ENCODE measurements around the gene MRPS35. TPM values are rescaled to one million over a fixed set of nuclear protein-coding genes. Genes with fewer than 3 reads are reported as not detected.

The MRPS35 gene
- total RNA-seq, 4 donors from 2014 or later: 76.3 to 153 (median 98.2) TPM

- TF ChIP-seq CTCF (IDR thresholded peaks at IDR 0.05 in 4 of 5, conservative IDR thresholded peaks at IDR 0.05 in 1 of 5) (no peak), POLR2A (IDR thresholded peaks at IDR 0.05) (no peak)
- intact Hi-C loops (cut with DNase I; ENCODE audit: low total_unique reads) (loop anchor here (5.0 to 10.0 kb wide), 3 partner anchors 72 to 685 kb away; partner anchors contain the start of genes CCDC91, KLHL42, MANSC4 and MED21), in situ Hi-C loops (cut with MboI; ENCODE audit: low sequenced_read_pairs in 4 of 4) (no loop called here)
These were observed 570 bp upstream of the MRPS35 start for GRCh38 chr12:27709932-27710591.

GRCh38 chr12:27711317-27711682 is 668 bp downstream of the MRPS35 start:
- no peaks in the 10 kb centered on the region for H3K9me3 ChIP-seq
- DNase-seq: no peak
- intact Hi-C loops (cut with DNase I; ENCODE audit: low total_unique reads) (loop anchor here (5.0 to 10.0 kb wide), 3 partner anchors 71 to 686 kb away; partner anchors contain the start of genes CCDC91, KLHL42, MANSC4 and MED21), in situ Hi-C loops (cut with MboI; ENCODE audit: low sequenced_read_pairs in 4 of 4) (no loop called here)
- H3K4me1 ChIP-seq: peaks cover 19 to 23% of the 10 kb centered on the region in 2 donors
- ATAC-seq: no peak
- peak overlapping the region; percentile 78 to 87 (median 85) for H3K27ac ChIP-seq
- H3K36me3 ChIP-seq: peaks cover 0 to 11% of the 10 kb centered on the region in 2 donors
- no peaks in the 10 kb centered on the region for H3K27me3 ChIP-seq
- TF ChIP-seq POLR2A (IDR thresholded peaks at IDR 0.05) (no peak), CTCF (IDR thresholded peaks at IDR 0.05 in 4 of 5, conservative IDR thresholded peaks at IDR 0.05 in 1 of 5) (no peak)
- H3K4me3 ChIP-seq: peak overlapping the region; percentile 82 to 98 (median 86)

More at GRCh38 chr12:27709932-27710591, 570 bp upstream of the MRPS35 start:
- Histone ChIP-seq H3K27ac (peak overlapping the region; percentile 78 to 87 (median 85)), H3K4me1 (peaks cover 19 to 23% of the 10 kb centered on the region in 2 donors), H3K36me3 (peaks cover 0 to under 1% of the 10 kb centered on the region in 2 donors), H3K9me3 (no peaks in the 10 kb centered on the region), H3K27me3 (no peaks in the 10 kb centered on the region), H3K4me3 (peak overlapping the region; percentile 82 to 98 (median 86))
- ATAC-seq: peak; percentile 70 to 74
- peak in 1 of 2 donors; percentile 20 for DNase-seq

GRCh38 chr12:27711967-27712366 is 1.3 kb downstream of the MRPS35 start:
- ATAC-seq: no peak
- no peaks in the 10 kb centered on the region for H3K9me3 ChIP-seq
- no peak overlapping the region for H3K27ac ChIP-seq
- peaks cover 0 to 17% of the 10 kb centered on the region in 2 donors for H3K36me3 ChIP-seq
- H3K4me3 ChIP-seq: peak overlapping the region in 3 of 4 donors; percentile 84 to 98 (median 89)
- in situ Hi-C loops (cut with MboI; ENCODE audit: low sequenced_read_pairs in 4 of 4): no loop called here
- intact Hi-C loops (cut with DNase I; ENCODE audit: low total_unique reads): loop anchor here (5.0 to 10.0 kb wide), 3 partner anchors 70 to 687 kb away; partner anchors contain the start of genes CCDC91, KLHL42, MANSC4 and MED21
- DNase-seq: no peak
- TF ChIP-seq CTCF (IDR thresholded peaks at IDR 0.05 in 4 of 5, conservative IDR thresholded peaks at IDR 0.05 in 1 of 5) (no peak), POLR2A (IDR thresholded peaks at IDR 0.05) (no peak)
- H3K27me3 ChIP-seq: no peaks in the 10 kb centered on the region
- H3K4me1 ChIP-seq: peaks cover 19 to 23% of the 10 kb centered on the region in 2 donors

- peaks cover 0 to 46% of the 10 kb centered on the region in 2 donors for H3K36me3 ChIP-seq
- H3K4me1 ChIP-seq: no peaks in the 10 kb centered on the region
- no peaks in the 10 kb centered on the region for H3K27me3 ChIP-seq
- ATAC-seq (no peak), DNase-seq (no peak)
- H3K9me3 ChIP-seq: no peaks in the 10 kb centered on the region
- TF ChIP-seq POLR2A (IDR thresholded peaks at IDR 0.05) (no peak), CTCF (IDR thresholded peaks at IDR 0.05 in 4 of 5, conservative IDR thresholded peaks at IDR 0.05 in 1 of 5) (no peak)
- H3K27ac ChIP-seq: no peak overlapping the region
- in situ Hi-C loops (cut with MboI; ENCODE audit: low sequenced_read_pairs in 4 of 4) (no loop called here), intact Hi-C loops (cut with DNase I; ENCODE audit: low total_unique reads) (no loop called here)
- H3K4me3 ChIP-seq: no peak overlapping the region
These were observed 12.6 kb downstream of the MRPS35 start for GRCh38 chr12:27723212-27723611.

Measured in gastrocnemius medialis (tissue), 4 donors.